Body of pancreas (tissue), 4 donors: ENCODE measurements around the gene PTGDS. TPM values are rescaled to one million over a fixed set of nuclear protein-coding genes. Genes with fewer than 3 reads are reported as not detected.
A peak's percentile ranks its signal among the peaks of the same experiment; 100 is the strongest.
"Not testable (repeated sequence)": the region's sequence is repeated elsewhere in the genome, so short reads cannot be mapped to it uniquely, and the experiment has no call there.

Source experiments
- ATAC-seq: fragments of 150-250 bp; one replicate; pipeline ENCODE4 v1.9.1; 2016
- DNase-seq, 4 donors: peaks; one replicate each; pipeline ENCODE4 v3.0.0-alpha.2; 2019
- H3K27ac ChIP-seq, 4 donors: fragments of 200-600 bp; sonication (generic); 1 replicate in 3 of 4; 2 replicates in 1 of 4; pipeline versions ENCODE4 v1.5.1 to v1.6.1; 2016 to 2019; ENCODE audit warnings: mild to moderate bottlenecking in 1 of 4, mixed read lengths in 1 of 4, moderate library complexity in 1 of 4
- H3K27me3 ChIP-seq, 2 donors: fragments of 200-600 bp; sonication (generic); one replicate each; pipeline ENCODE4 v1.6.0; 2016; ENCODE audit warnings: mild to moderate bottlenecking in 1 of 2
- H3K36me3 ChIP-seq, 2 donors: fragments of 200-600 bp; sonication (generic); replicated peaks in 1 of 2; 2 replicates each; pipeline ENCODE4 v1.5.1; 2016; ENCODE audit warnings: low read depth in 2 of 2; ENCODE audit not compliant: insufficient read depth in 1 of 2
- H3K4me1 ChIP-seq: fragments of 200-600 bp; sonication (generic); one replicate; pipeline ENCODE4 v1.6.0; 2016
- H3K4me3 ChIP-seq, 2 donors: fragments of 200-600 bp; sonication (generic); 1 replicate in 1 of 2; 2 replicates in 1 of 2; pipeline ENCODE4 v1.5.1; 2016 to 2019
- H3K9me3 ChIP-seq, 3 donors: fragments of 200-600 bp; sonication (generic); 1 replicate in 2 of 3; 2 replicates in 1 of 3; pipeline ENCODE4 v1.5.1; 2016
- CTCF ChIP-seq, 7 experiments: fragments of 450-650 bp in 4 of 7; fragments of 200-600 bp in 3 of 7; sonication (generic) in 3 of 7; IDR thresholded peaks; one replicate each; pipeline ENCODE4 v1.5.1; 2016 to 2019; ENCODE audit warnings: antibody characterized with exemption in 7 of 7
- POLR2A ChIP-seq, 3 donors: fragments of 450-650 bp; IDR thresholded peaks; one replicate each; pipeline ENCODE4 v1.6.1; 2016; ENCODE audit warnings: antibody characterized with exemption in 3 of 3, mild to moderate bottlenecking in 2 of 3
- WGBS, 2 donors: methylation state at CpG; one replicate each; pipeline ENCODE4 v1.1.5; 2017; 5-methylcytosine and 5-hydroxymethylcytosine counted together
- intact Hi-C: fragments of 100-400 bp; cut with DNase I; formaldehyde crosslinking; loops from one replicate; pipeline ENCODE4 v1.15.1; 2023
- total RNA-seq, 2 donors: library from RNA; depleted of rRNA; stranded (reverse); fragments of >200 nt; gene quantifications; one replicate each; pipeline ENCODE4 v1.1.0, GENCODE V29; 2016

The PTGDS gene
- total RNA-seq, 2 donors from 2014 or later: 17.8 to 48.0 TPM

- H3K9me3 ChIP-seq: no peaks in the 10 kb centered on the region
- intact Hi-C loops: no loop called here
- no peaks in the 10 kb centered on the region for H3K36me3 ChIP-seq
- 68 to 74% methylated on average over 13 to 20 of the region's 20 CpGs for WGBS, 2 donors
- TF ChIP-seq CTCF (IDR thresholded peaks at IDR 0.05): no peak
- TF ChIP-seq POLR2A (IDR thresholded peaks at IDR 0.05): no peak
- no peak overlapping the region for H3K27ac ChIP-seq
- no peaks in the 10 kb centered on the region for H3K27me3 ChIP-seq
- DNase-seq (no peak), ATAC-seq (no peak)
- H3K4me3 ChIP-seq: no peak overlapping the region
- H3K4me1 ChIP-seq: peaks cover under 1% of the 10 kb centered on the region
Observed at GRCh38 chr9:137001857-137002645, 24.7 kb downstream of the PTGDS start.

GRCh38 chr9:137002646-137003041 is 25.3 kb downstream of the PTGDS start:
- 62 to 83% methylated on average over 7 to 10 of the region's 10 CpGs for WGBS, 2 donors
- intact Hi-C loops: no loop called here

GRCh38 chr9:137004285-137004684 is 27.0 kb downstream of the PTGDS start:
- not testable (repeated sequence) for ATAC-seq, H3K4me3 ChIP-seq

More at GRCh38 chr9:137002646-137003041, 25.3 kb downstream of the PTGDS start:
- DNase-seq (no peak), ATAC-seq (no peak)
- Histone ChIP-seq H3K27ac (no peak overlapping the region), H3K4me3 (no peak overlapping the region), H3K27me3 (no peaks in the 10 kb centered on the region), H3K4me1 (no peaks in the 10 kb centered on the region), H3K9me3 (no peaks in the 10 kb centered on the region), H3K36me3 (no peaks in the 10 kb centered on the region)
- TF ChIP-seq POLR2A (IDR thresholded peaks at IDR 0.05): no peak
- TF ChIP-seq CTCF (IDR thresholded peaks at IDR 0.05): no peak

GRCh38 chr9:137006116-137007003 is 29.1 kb downstream of the PTGDS start:
- 75 to 96% methylated on average over 11 to 24 of the region's 24 CpGs for WGBS, 2 donors
- no peaks in the 10 kb centered on the region for H3K4me1 ChIP-seq
- no peaks in the 10 kb centered on the region for H3K27me3 ChIP-seq
- DNase-seq: no peak
- ATAC-seq: peak; percentile 20
- H3K9me3 ChIP-seq: no peaks in the 10 kb centered on the region
- intact Hi-C loops: no loop called here
- H3K4me3 ChIP-seq: no peak overlapping the region
- peaks cover 0 to 2% of the 10 kb centered on the region in 2 donors for H3K36me3 ChIP-seq
- H3K27ac ChIP-seq: no peak overlapping the region
- TF ChIP-seq CTCF (IDR thresholded peaks at IDR 0.05): no peak
- TF ChIP-seq POLR2A (IDR thresholded peaks at IDR 0.05): no peak

More at GRCh38 chr9:137004285-137004684, 27.0 kb downstream of the PTGDS start:
- H3K27me3 ChIP-seq, H3K9me3 ChIP-seq, H3K27ac ChIP-seq, H3K4me1 ChIP-seq, intact Hi-C loops, H3K36me3 ChIP-seq: not testable (repeated sequence)
- WGBS, 2 donors: 36 to 43% methylated on average over 16 to 17 of the region's 17 CpGs
- peak in 6 of 7 experiments; percentile 27 to 44 (median 38) for TF ChIP-seq CTCF (IDR thresholded peaks at IDR 0.05)
- DNase-seq: peak in 1 of 4 donors; percentile 41
